SK-N-SH (cell line): ENCODE results near the gene FADS3. TPM values are rescaled to one million over a fixed set of nuclear protein-coding genes. Genes with fewer than 3 reads are reported as not detected.

Experiments used
- CTCF ChIA-PET: fragments of 300-600, 350-600 bp; formaldehyde crosslinking; extraction: SDS; loops from one replicate; lab custom pipeline; 2021; lab: Yijun Ruan, JAX
- POLR2A ChIA-PET: fragments of 350-600 bp; sonication (Branson Sonifier 250); formaldehyde crosslinking; extraction: SDS; loops from one replicate; lab custom pipeline; 2020; ENCODE audit warnings: antibody characterized with exemption, inconsistent platforms; lab: Yijun Ruan, JAX
- DNase-seq: peaks from one replicate; pipeline ENCODE4 v3.0.0; 2012
- H2AFZ ChIP-seq: fragments of 200-600 bp; sonication (generic); 2 replicates; pipeline ENCODE4 v1.8.1; 2016; ENCODE audit warnings: antibody characterized with exemption, mild to moderate bottlenecking, low read depth
- H3F3A ChIP-seq: fragments of 200-600 bp; sonication (generic); replicated peaks from 2 replicates; pipeline ENCODE3; 2016; ENCODE audit warnings: antibody characterized with exemption, mild to moderate bottlenecking; ENCODE audit not compliant: insufficient read depth
- H3K27ac ChIP-seq, 2 experiments: fragments of 200-500 bp in 1 of 2; fragments of 200-600 bp in 1 of 2; sonication (Bioruptor generic) in 1 of 2; sonication (generic), shearing (Covaris generic) in 1 of 2; 2 replicates each; pipeline versions ENCODE4 v1.5.1 to v1.6.1; 2014 to 2016; ENCODE audit warnings: low read depth in 2 of 2, inconsistent platforms in 1 of 2, low read length in 1 of 2, mild to moderate bottlenecking in 1 of 2, mixed read lengths in 1 of 2
- H3K27me3 ChIP-seq: fragments of 200-600 bp; sonication (generic), shearing (Covaris generic); 2 replicates; pipeline ENCODE4 v1.6.1; 2016; ENCODE audit warnings: mixed run types; ENCODE audit not compliant: insufficient read depth
- H3K36me3 ChIP-seq, 2 experiments: fragments of 200-500 bp in 1 of 2; fragments of 200-600 bp in 1 of 2; sonication (Bioruptor generic) in 1 of 2; sonication (generic) in 1 of 2; replicated peaks in 1 of 2; 2 replicates each; pipeline versions ENCODE3 to v1.5.1; 2014 to 2016; ENCODE audit warnings: low read length in 1 of 2, mild to moderate bottlenecking in 1 of 2; ENCODE audit not compliant: insufficient read depth in 2 of 2, control insufficient read depth in 1 of 2
- H3K4me1 ChIP-seq, 2 experiments: fragments of 200-500 bp in 1 of 2; fragments of 200-600 bp in 1 of 2; sonication (Bioruptor generic) in 1 of 2; sonication (generic), shearing (Covaris generic) in 1 of 2; 2 replicates each; pipeline versions ENCODE4 v1.5.1 to v1.6.1; 2014 to 2016; ENCODE audit warnings: low read depth in 1 of 2, low read length in 1 of 2, mixed run types in 1 of 2; ENCODE audit not compliant: insufficient read depth in 2 of 2, control insufficient read depth in 1 of 2
- H3K4me2 ChIP-seq: fragments of 200-600 bp; sonication (generic), shearing (Covaris generic); 2 replicates; pipeline ENCODE4 v1.6.1; 2017; ENCODE audit warnings: mixed run types
- H3K4me3 ChIP-seq, 2 experiments: fragments of 200-500 bp in 1 of 2; fragments of 200-600 bp in 1 of 2; sonication (Bioruptor generic) in 1 of 2; sonication (generic), shearing (Covaris generic) in 1 of 2; 2 replicates each; pipeline versions ENCODE4 v1.5.1 to v1.8.1; 2014 to 2016; ENCODE audit warnings: low read depth in 2 of 2, inconsistent platforms in 1 of 2, low read length in 1 of 2, mild to moderate bottlenecking in 1 of 2, mixed read lengths in 1 of 2, moderate library complexity in 1 of 2
- H3K79me2 ChIP-seq: fragments of 200-600 bp; sonication (generic); 2 replicates; pipeline ENCODE4 v1.8.1; 2017; ENCODE audit warnings: mild to moderate bottlenecking; ENCODE audit not compliant: insufficient read depth
- H3K9ac ChIP-seq: fragments of 200-600 bp; sonication (generic); 2 replicates; pipeline ENCODE4 v1.6.1; 2017; ENCODE audit warnings: mixed run types
- H3K9me2 ChIP-seq: fragments of 200-600 bp; sonication (generic); 2 replicates; pipeline ENCODE4 v1.6.1; 2017; ENCODE audit warnings: mixed run types
- H3K9me3 ChIP-seq: fragments of 200-600 bp; sonication (generic); 2 replicates; pipeline ENCODE4 v1.6.1; 2017; ENCODE audit warnings: mixed run types, mild to moderate bottlenecking, moderate library complexity
- H4K20me1 ChIP-seq: fragments of 200-600 bp; sonication (generic); 2 replicates; pipeline ENCODE4 v1.6.1; 2017; ENCODE audit warnings: mild to moderate bottlenecking, mixed run types; ENCODE audit not compliant: insufficient read depth
- CHD2 ChIP-seq: fragments of 150-350 bp; IDR thresholded peaks from 2 replicates; pipeline ENCODE4 v1.6.1; 2018; ENCODE audit warnings: low read length; ENCODE audit not compliant: partially characterized antibody
- CTCF ChIP-seq: fragments of 200-600 bp; sonication (generic); IDR thresholded peaks from 2 replicates; pipeline ENCODE4 v1.6.1; 2017; ENCODE audit warnings: antibody characterized with exemption, mild to moderate bottlenecking, moderate library complexity
- ELF1 ChIP-seq: IDR thresholded peaks from 2 replicates; pipeline ENCODE4 v1.4.0; 2012
- EP300 ChIP-seq, 2 experiments: IDR thresholded peaks; 2 replicates each; pipeline versions ENCODE4 v1.4.0 to v1.6.1; 2012; ENCODE audit warnings: borderline replicate concordance in 1 of 2, low read depth in 1 of 2, low read length in 1 of 2
- EZH2phosphoT487 ChIP-seq: fragments of 200-600 bp; sonication (generic); IDR thresholded peaks from 2 replicates; pipeline ENCODE4 v1.6.1; 2017; ENCODE audit warnings: low read depth, mixed run types, mild to moderate bottlenecking, antibody characterized with exemption, moderate library complexity, borderline replicate concordance
- FOSL2 ChIP-seq: IDR thresholded peaks from 2 replicates; pipeline ENCODE4 v1.4.0; 2012; ENCODE audit warnings: low read depth, mild to moderate bottlenecking, moderate library complexity, borderline replicate concordance
- FOXJ3 ChIP-seq: sonication (generic); formaldehyde crosslinking; IDR thresholded peaks from 2 replicates; pipeline ENCODE4 v1.5.1; 2020; ENCODE audit warnings: mild to moderate bottlenecking, missing genetic modification reagents
- FOXM1 ChIP-seq: IDR thresholded peaks from 2 replicates; pipeline ENCODE4 v1.4.0; 2012; ENCODE audit warnings: low read depth, mild to moderate bottlenecking
- IRF3 ChIP-seq: fragments of 150-350 bp; IDR thresholded peaks from 2 replicates; pipeline ENCODE4 v1.6.1; 2016; ENCODE audit warnings: mild to moderate bottlenecking, low read depth, low read length
- JUND ChIP-seq: IDR thresholded peaks from 2 replicates; pipeline ENCODE4 v1.4.0; 2012
- MAX ChIP-seq: IDR thresholded peaks from 2 replicates; pipeline ENCODE4 v1.4.0; 2012; ENCODE audit warnings: low read depth
- MEF2A ChIP-seq: IDR thresholded peaks from 2 replicates; pipeline ENCODE4 v1.4.0; 2012; ENCODE audit warnings: low read depth, borderline replicate concordance
- MXI1 ChIP-seq: IDR thresholded peaks from 2 replicates; pipeline ENCODE4 v1.6.1; 2012; ENCODE audit warnings: mild to moderate bottlenecking, low read depth, low read length, improper control_type of control experiment
- NFIC ChIP-seq: IDR thresholded peaks from 2 replicates; pipeline ENCODE4 v1.4.0; 2012; ENCODE audit warnings: borderline replicate concordance
- NRF1 ChIP-seq: IDR thresholded peaks from 2 replicates; pipeline ENCODE4 v1.6.1; 2012; ENCODE audit warnings: low read depth, mild to moderate bottlenecking, low read length
- PBX3 ChIP-seq: IDR thresholded peaks from 2 replicates; pipeline ENCODE4; 2012
- POLR2AphosphoS5 ChIP-seq: IDR thresholded peaks from 2 replicates; pipeline ENCODE4 v1.6.1; 2012; ENCODE audit warnings: low read depth, low read length
- RCOR1 ChIP-seq: fragments of 150-350 bp; IDR thresholded peaks from 2 replicates; pipeline ENCODE4 v1.6.1; 2017; ENCODE audit warnings: antibody characterized with exemption, low read length
- TAF1 ChIP-seq: IDR thresholded peaks from 2 replicates; pipeline ENCODE4 v1.6.1; 2012; ENCODE audit warnings: low read depth, mild to moderate bottlenecking, low read length, moderate library complexity, borderline replicate concordance
- TCF12 ChIP-seq: IDR thresholded peaks from 2 replicates; pipeline ENCODE4 v1.4.0; 2012
- TEAD4 ChIP-seq: IDR thresholded peaks from 2 replicates; pipeline ENCODE4 v1.4.0; 2012; ENCODE audit warnings: mild to moderate bottlenecking, borderline replicate concordance; ENCODE audit not compliant: insufficient read depth
- USF2 ChIP-seq: fragments of 150-350 bp; IDR thresholded peaks from 2 replicates; pipeline ENCODE4 v1.6.1; 2017; ENCODE audit warnings: antibody characterized with exemption, low read length, low read depth, borderline replicate concordance
- WGBS: methylation state at CpG from one replicate; pipeline ENCODE4 v1.1.6; 2017; ENCODE audit warnings: low lambda C conversion rate; 5-methylcytosine and 5-hydroxymethylcytosine counted together
- polyA plus RNA-seq, 3 experiments: library from polyadenylated mRNA; depleted of rRNA; stranded (reverse); fragments of >200 nt; gene quantifications; 2 replicates each; pipeline ENCODE4 v1.2.3, GENCODE V29; 2012

Gene FADS3
- polyA plus RNA-seq, 1 of the 3 experiments (the other 2 are of a cell fraction): 93.3 TPM

- Histone ChIP-seq H3K4me3 (no peak overlapping the region), H3K27me3 (no peaks in the 10 kb centered on the region), H3K79me2 (peaks cover 16% of the 10 kb centered on the region), H3K27ac (peak overlapping the region in 1 of 2 experiments; percentile 64; a peak in 2 of 4 replicates), H3K9ac (no peak overlapping the region), H3K9me2 (no peaks in the 10 kb centered on the region), H3K9me3 (no peaks in the 10 kb centered on the region), H3F3A (peaks cover 30% of the 10 kb centered on the region), H4K20me1 (no peaks in the 10 kb centered on the region), H3K36me3 (no peaks in the 10 kb centered on the region), H3K4me1 (peaks cover 0 to 11% of the 10 kb centered on the region in 2 experiments; a peak in 1 of 4 replicates), H2AFZ (no peak overlapping the region), H3K4me2 (no peak overlapping the region)
- TF ChIP-seq JUND (no peak), TEAD4 (peak; percentile 18; the same call in 1 of the 2 replicates), NRF1 (no peak), TCF12 (peak; percentile 22; the same call in 1 of the 2 replicates), POLR2AphosphoS5 (no peak), EP300 (IDR thresholded peaks at IDR 0.05; ENCODE audit: borderline replicate concordance in 1 of 2, low read depth in 1 of 2, low read length in 1 of 2) (peak in 1 of 2 experiments; percentile 28; a peak in 1 of 4 replicates), NFIC (peak; percentile 63), PBX3 (no peak), USF2 (no peak), MAX (peak; percentile 98), RCOR1 (no peak)
- 58% methylated on average over 5 of the region's 5 CpGs for WGBS
- DNase-seq: no peak
- POLR2A ChIA-PET: no interaction called here
- CTCF ChIA-PET: interaction anchor here (2.6 to 4.4 kb wide), 2 partner anchors 54 to 187 kb away, joined by 27 to 34 read pairs; no protein-coding TSS in a partner anchor
Observed at GRCh38 chr11:61893981-61894380, 2.6 kb upstream of the FADS3 start.

GRCh38 chr11:61892085-61892370 is 683 bp upstream of the FADS3 start:
- Histone ChIP-seq H3K79me2 (peaks cover 30% of the 10 kb centered on the region), H2AFZ (0 out of 2 replicates have a peak overlapping the region, but pooled peaks have one; percentile 72), H4K20me1 (no peaks in the 10 kb centered on the region), H3K4me3 (peak overlapping the region; percentile 54 to 77; a peak in 3 of 4 replicates), H3K27me3 (no peaks in the 10 kb centered on the region), H3K4me2 (peak overlapping the region; percentile 76; the same call in 1 of the 2 replicates), H3K9me3 (no peaks in the 10 kb centered on the region), H3K36me3 (no peaks in the 10 kb centered on the region), H3K9ac (peak overlapping the region; percentile 36; the same call in 1 of the 2 replicates), H3K4me1 (peaks cover 7 to 14% of the 10 kb centered on the region in 2 experiments; a peak in 3 of 4 replicates), H3K9me2 (no peaks in the 10 kb centered on the region), H3F3A (peaks cover 42% of the 10 kb centered on the region), H3K27ac (no peak overlapping the region)
- WGBS: 87% methylated on average over 5 of the region's 12 CpGs
- ChIA-PET CTCF (interaction anchor here (1.3 to 4.4 kb wide), 5 partner anchors 56 to 216 kb away, joined by 3 to 34 read pairs (median 12); no protein-coding TSS in a partner anchor), POLR2A (no interaction called here)
- DNase-seq: no peak
- TF ChIP-seq USF2: no peak
- no peak for TF ChIP-seq ELF1
- no peak for TF ChIP-seq EZH2phosphoT487
- no peak for TF ChIP-seq EP300 (IDR thresholded peaks at IDR 0.05; ENCODE audit: borderline replicate concordance in 1 of 2, low read depth in 1 of 2, low read length in 1 of 2)
- TF ChIP-seq NRF1: no peak
- no peak for TF ChIP-seq FOSL2
- TF ChIP-seq CTCF: no peak
- no peak for TF ChIP-seq NFIC
- TF ChIP-seq TCF12: no peak
- TF ChIP-seq IRF3: no peak
- TF ChIP-seq MEF2A: no peak
- no peak for TF ChIP-seq TEAD4
- TF ChIP-seq MXI1: no peak
- TF ChIP-seq TAF1: no peak
- TF ChIP-seq CHD2: no peak
- TF ChIP-seq FOXJ3 (CRISPR knock-in tag): no peak
- no peak for TF ChIP-seq FOXM1
